ENCODE measurements around the gene INAVA. TPM values are rescaled to one million over a fixed set of nuclear protein-coding genes. Genes with fewer than 3 reads are reported as not detected.

Gene INAVA
- total and polyA plus RNA-seq, 2 experiments from 2014 or later, result not detected

DNA sequence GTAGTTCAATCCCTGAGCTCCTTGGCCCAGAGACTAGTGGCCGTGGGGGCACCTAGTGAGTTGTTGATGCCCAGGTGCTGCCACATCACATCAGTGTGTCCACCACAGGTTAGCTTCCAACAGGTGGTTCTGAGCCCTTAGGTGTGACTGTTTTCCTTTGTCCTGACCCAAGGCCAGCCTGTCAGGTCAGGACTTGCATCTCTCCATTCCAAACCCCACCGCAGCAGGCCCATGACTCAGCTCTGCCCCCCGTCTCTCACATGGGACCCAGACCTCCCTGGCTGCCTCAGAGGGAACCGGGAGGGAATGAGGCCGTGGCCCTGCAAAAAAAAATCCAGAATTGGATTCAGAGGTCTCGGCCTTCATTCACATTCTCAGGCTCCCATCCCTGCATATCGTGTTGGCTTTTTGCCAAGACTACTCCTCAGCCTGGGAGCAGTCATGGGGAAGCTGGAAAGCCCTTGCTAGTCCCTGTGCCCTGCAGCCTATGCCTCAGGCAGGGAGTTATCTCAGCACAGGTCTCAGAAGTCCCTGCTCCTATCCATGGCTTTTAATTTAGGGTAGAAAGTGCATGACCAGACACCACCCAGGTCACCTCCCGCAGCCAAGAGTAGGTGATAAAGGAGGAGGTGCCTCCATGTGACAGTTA is 7.2 kb downstream of the INAVA start:
- Histone ChIP-seq H3K9me3 (ENCODE audit: low read depth) (no peaks in the 10 kb centered on the region), H3K36me3 (ENCODE audit: low read depth) (no peaks in the 10 kb centered on the region), H3F3A (ENCODE audit: insufficient read depth) (no peaks in the 10 kb centered on the region)

DNA sequence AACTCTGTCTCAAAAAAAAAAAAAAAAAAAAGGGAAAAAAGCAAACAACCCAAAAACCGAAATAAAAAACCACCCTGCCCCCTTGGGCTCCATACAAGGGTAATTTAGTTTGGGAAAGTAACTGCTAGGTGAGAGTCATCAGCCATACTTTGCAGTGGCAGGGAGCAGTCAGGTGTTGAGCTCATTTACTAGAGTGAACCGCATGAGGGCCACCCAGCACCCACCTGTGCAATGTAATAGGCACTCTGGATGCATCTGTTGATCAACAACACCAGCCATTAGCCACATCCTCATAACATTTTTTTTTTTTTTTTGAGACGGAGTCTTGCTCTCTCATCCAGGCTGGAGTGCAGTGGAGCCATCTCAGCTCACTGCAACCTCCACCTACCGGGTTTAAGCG is 9.1 kb downstream of the INAVA start:
- Histone ChIP-seq H3K4me1 (ENCODE audit: insufficient read depth) (no peaks in the 10 kb centered on the region), H2AFZ (no peak overlapping the region), H3K27me3 (replicated peaks; ENCODE audit: insufficient read depth) (peaks cover 30% of the 10 kb centered on the region; the same call in 1 of the 2 replicates), H3K4me3 (no peak overlapping the region), H3K9me2 (ENCODE audit: insufficient read depth) (no peaks in the 10 kb centered on the region), H3F3A (ENCODE audit: insufficient read depth) (no peaks in the 10 kb centered on the region), H3K36me3 (ENCODE audit: low read depth) (no peaks in the 10 kb centered on the region), H3K79me2 (ENCODE audit: insufficient read depth) (no peaks in the 10 kb centered on the region), H3K27ac (no peak overlapping the region), H4K20me1 (ENCODE audit: insufficient read depth) (no peaks in the 10 kb centered on the region), H3K4me2 (ENCODE audit: unreplicated experiment) (no peak overlapping the region), H3K9me3 (ENCODE audit: low read depth) (no peaks in the 10 kb centered on the region), H3K9ac (no peak overlapping the region)
- 67 to 73% methylated on average over 5 of the region's 5 CpGs for WGBS, 2 experiments (ENCODE audit: low coverage in 1 of 2, low lambda C conversion rate in 2 of 2, missing lambda C conversion rate in 2 of 2)
- TF ChIP-seq EZH2phosphoT487 (IDR thresholded peaks at IDR 0.05; ENCODE audit: insufficient read depth, low read depth) (no peak), EZH2 (IDR thresholded peaks at IDR 0.05; ENCODE audit: insufficient read depth, poor library complexity, severe bottlenecking) (no peak)
- in situ Hi-C loops (cut with MboI), result no loop called here
- no peak for DNase-seq

More for the DNA sequence above, 7.2 kb downstream of the INAVA start:
- no peak for DNase-seq
- Histone ChIP-seq H3K9me2 (ENCODE audit: insufficient read depth) (no peaks in the 10 kb centered on the region), H3K27me3 (replicated peaks; ENCODE audit: insufficient read depth) (peaks cover 29% of the 10 kb centered on the region), H3K27ac (no peak overlapping the region), H3K4me3 (no peak overlapping the region), H4K20me1 (ENCODE audit: insufficient read depth) (no peaks in the 10 kb centered on the region), H3K4me2 (ENCODE audit: unreplicated experiment) (no peak overlapping the region), H3K4me1 (ENCODE audit: insufficient read depth) (no peaks in the 10 kb centered on the region), H3K79me2 (ENCODE audit: insufficient read depth) (no peaks in the 10 kb centered on the region), H2AFZ (no peak overlapping the region), H3K9ac (no peak overlapping the region)
- WGBS, 2 experiments (ENCODE audit: low coverage in 1 of 2, low lambda C conversion rate in 2 of 2, missing lambda C conversion rate in 2 of 2), result 57 to 66% methylated on average over 8 of the region's 8 CpGs
- in situ Hi-C loops (cut with MboI), result no loop called here
- TF ChIP-seq EZH2phosphoT487 (IDR thresholded peaks at IDR 0.05; ENCODE audit: insufficient read depth, low read depth), result no peak
- no peak for TF ChIP-seq EZH2 (IDR thresholded peaks at IDR 0.05; ENCODE audit: insufficient read depth, poor library complexity, severe bottlenecking)

- Histone ChIP-seq H3K9ac (no peak overlapping the region), H3K27me3 (replicated peaks; ENCODE audit: insufficient read depth) (peaks cover 30% of the 10 kb centered on the region), H3K9me3 (ENCODE audit: low read depth) (no peaks in the 10 kb centered on the region), H2AFZ (no peak overlapping the region), H3K27ac (no peak overlapping the region), H3K9me2 (ENCODE audit: insufficient read depth) (no peaks in the 10 kb centered on the region), H3K36me3 (ENCODE audit: low read depth) (no peaks in the 10 kb centered on the region), H3K79me2 (ENCODE audit: insufficient read depth) (no peaks in the 10 kb centered on the region), H3K4me3 (no peak overlapping the region), H3K4me1 (ENCODE audit: insufficient read depth) (no peaks in the 10 kb centered on the region), H4K20me1 (ENCODE audit: insufficient read depth) (no peaks in the 10 kb centered on the region), H3K4me2 (ENCODE audit: unreplicated experiment) (no peak overlapping the region), H3F3A (ENCODE audit: insufficient read depth) (no peaks in the 10 kb centered on the region)
- no peak for TF ChIP-seq EZH2phosphoT487 (IDR thresholded peaks at IDR 0.05; ENCODE audit: insufficient read depth, low read depth)
- no peak for TF ChIP-seq EZH2 (IDR thresholded peaks at IDR 0.05; ENCODE audit: insufficient read depth, poor library complexity, severe bottlenecking)
- in situ Hi-C loops (cut with MboI), result no loop called here
- DNase-seq, result no peak
Observed at GRCh38 chr1:200904772-200905171, 10.1 kb downstream of the INAVA start.

DNA sequence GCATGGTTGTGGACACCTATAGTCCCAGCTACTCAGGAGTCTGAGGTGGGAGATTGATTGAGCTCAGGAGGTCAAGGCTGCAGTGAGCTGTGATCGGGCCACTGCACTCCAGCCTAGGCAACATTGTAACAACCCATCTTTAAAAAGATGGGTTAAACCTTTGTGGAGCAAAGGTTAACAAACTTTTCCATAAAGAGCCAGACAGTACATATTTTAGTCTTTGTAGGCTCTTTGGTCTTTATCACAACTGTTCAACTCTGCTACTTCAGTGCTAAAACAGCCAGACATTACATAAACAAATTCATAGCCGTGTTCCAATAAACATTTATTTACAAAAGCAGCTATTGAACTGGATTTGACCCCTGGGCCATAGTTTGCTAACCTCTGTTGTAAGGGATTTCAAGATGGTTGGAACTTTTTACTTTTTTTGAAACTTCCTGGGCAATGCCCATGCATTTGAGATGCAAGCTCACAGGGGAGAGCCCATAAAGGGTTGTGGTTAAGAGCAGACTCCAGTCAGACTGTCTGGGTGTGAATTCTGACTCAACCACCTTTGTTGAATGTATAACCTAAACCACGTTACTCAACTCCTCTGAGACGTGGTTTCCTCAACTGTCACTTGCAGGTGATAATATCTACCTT is 10.8 kb downstream of the INAVA start:
- H3K4me1 ChIP-seq (ENCODE audit: insufficient read depth), result no peaks in the 10 kb centered on the region
- no peak for TF ChIP-seq EZH2 (IDR thresholded peaks at IDR 0.05; ENCODE audit: insufficient read depth, poor library complexity, severe bottlenecking)
- no peak for TF ChIP-seq EZH2phosphoT487 (IDR thresholded peaks at IDR 0.05; ENCODE audit: insufficient read depth, low read depth)
- H3K79me2 ChIP-seq (ENCODE audit: insufficient read depth), result no peaks in the 10 kb centered on the region
- H3K27me3 ChIP-seq (replicated peaks; ENCODE audit: insufficient read depth), result peaks cover 30% of the 10 kb centered on the region
- peak; percentile 20 for DNase-seq
- no peaks in the 10 kb centered on the region for H3K9me3 ChIP-seq (ENCODE audit: low read depth)
- no peak overlapping the region for H3K4me3 ChIP-seq
- no peak overlapping the region for H2AFZ ChIP-seq
- no peak overlapping the region for H3K9ac ChIP-seq
- H3K36me3 ChIP-seq (ENCODE audit: low read depth), result no peaks in the 10 kb centered on the region
- no peak overlapping the region for H3K27ac ChIP-seq
- no peaks in the 10 kb centered on the region for H4K20me1 ChIP-seq (ENCODE audit: insufficient read depth)
- H3K9me2 ChIP-seq (ENCODE audit: insufficient read depth), result no peaks in the 10 kb centered on the region
- WGBS, 2 experiments (ENCODE audit: low coverage in 1 of 2, low lambda C conversion rate in 2 of 2, missing lambda C conversion rate in 2 of 2), result 59 to 63% methylated on average over 4 of the region's 4 CpGs
- H3K4me2 ChIP-seq (ENCODE audit: unreplicated experiment), result no peak overlapping the region
- in situ Hi-C loops (cut with MboI), result no loop called here
- no peaks in the 10 kb centered on the region for H3F3A ChIP-seq (ENCODE audit: insufficient read depth)
